ENCODE results near the gene RESP18.
A peak's percentile ranks its signal among the peaks of the same experiment; 100 is the strongest.
"Not testable (repeated sequence)": the region's sequence is repeated elsewhere in the genome, so short reads cannot be mapped to it uniquely, and the experiment has no call there.

The RESP18 gene

GRCh38 chr2:219291394-219291793 lies 41.1 kb downstream of the RESP18 start:
- no peak for DNase-seq

- no peak for DNase-seq
Measured at GRCh38 chr2:219290381-219291171, 42.0 kb downstream of the RESP18 start.

DNA sequence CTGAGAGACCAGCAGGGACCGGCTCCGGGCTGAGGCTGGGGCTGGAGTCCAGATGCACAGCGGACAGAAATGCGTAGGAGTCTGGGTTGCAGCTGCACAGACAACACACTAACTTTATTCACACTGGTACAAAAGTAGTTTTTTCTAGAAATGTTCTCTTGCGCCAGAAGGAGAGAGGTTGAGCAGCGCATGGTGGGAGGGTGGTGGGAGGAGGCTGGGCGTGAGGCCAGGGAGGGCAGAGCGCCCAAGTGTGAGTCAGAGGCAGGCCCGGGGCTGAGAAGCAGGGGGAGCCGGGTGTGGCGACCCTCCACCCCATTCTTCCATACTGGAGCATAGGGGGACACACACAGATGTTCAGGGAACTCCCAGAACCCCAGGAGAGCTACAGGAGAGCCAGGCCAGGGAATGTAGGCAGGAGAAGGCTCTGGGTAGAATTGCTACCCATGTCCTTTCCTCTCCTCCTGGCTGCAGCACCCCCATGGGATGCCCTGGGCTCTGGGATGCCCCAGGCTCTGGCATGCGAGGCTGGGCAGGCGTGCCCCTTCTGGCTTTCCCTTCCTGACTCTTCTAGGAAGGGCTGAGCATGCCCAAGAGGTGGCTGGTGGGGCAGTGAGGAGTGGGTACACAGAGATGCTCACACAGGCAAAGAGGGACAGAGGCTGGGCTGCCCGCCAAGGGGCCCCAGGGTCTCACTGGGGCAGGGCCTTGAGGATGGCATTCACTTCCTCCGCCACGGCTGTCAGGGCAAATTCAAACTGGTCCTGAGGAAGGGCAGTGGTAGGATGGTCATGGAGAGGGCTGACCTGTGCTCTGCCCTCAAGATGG lies 42.8 kb downstream of the RESP18 start:
- peak in 3 of 4 experiments; percentile 35 to 59 (median 45) for DNase-seq

- no peak for DNase-seq
Measured at GRCh38 chr2:219289195-219289536, 43.4 kb downstream of the RESP18 start.

- DNase-seq = no peak
Measured at GRCh38 chr2:219287580-219288265, 44.8 kb downstream of the RESP18 start.

GRCh38 chr2:219287116-219287440 lies 45.5 kb downstream of the RESP18 start:
- not testable (repeated sequence) for DNase-seq

GRCh38 chr2:219286436-219287115 lies 46.0 kb downstream of the RESP18 start:
- DNase-seq = peak in 1 of 4 experiments; percentile 27

GRCh38 chr2:219285894-219286425 lies 46.6 kb downstream of the RESP18 start:
- no peak for DNase-seq

GRCh38 chr2:219285373-219285735 lies 47.2 kb downstream of the RESP18 start:
- no peak for DNase-seq

- no peak for DNase-seq
Measured at GRCh38 chr2:219284501-219285372, 47.8 kb downstream of the RESP18 start.

DNA sequence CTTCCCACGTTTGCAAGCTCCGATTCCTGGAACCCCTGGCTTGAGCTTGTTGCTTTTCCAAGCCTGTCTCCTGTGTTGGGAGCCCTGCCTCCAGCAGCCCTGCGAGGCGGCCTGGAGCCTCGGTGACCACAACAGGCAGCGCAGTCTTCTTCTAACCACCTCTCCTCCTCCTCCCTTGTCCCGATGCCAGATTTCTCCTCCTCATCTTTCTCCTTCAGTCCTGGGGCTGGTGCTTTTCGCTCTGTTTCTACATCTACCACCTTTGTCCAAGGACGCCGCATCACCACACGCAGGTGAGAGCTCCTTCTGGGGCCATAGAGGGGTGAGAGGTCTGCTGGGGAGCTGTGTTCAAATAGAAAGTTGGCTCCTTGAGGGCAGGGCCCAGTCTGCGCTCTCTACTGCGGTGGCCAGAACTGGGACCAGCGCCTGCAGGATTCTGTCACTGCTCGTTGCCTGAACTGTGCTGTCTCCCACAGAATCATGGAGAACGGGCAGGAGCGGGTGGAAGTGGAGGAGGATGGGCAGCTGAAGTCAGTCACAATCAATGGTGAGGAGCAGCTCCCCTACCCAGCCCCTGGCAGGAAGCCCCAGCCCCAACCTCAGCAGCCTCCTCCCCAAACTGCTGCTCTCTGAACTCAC lies 49.5 kb downstream of the RESP18 start:
- DNase-seq = no peak

- DNase-seq = no peak
Measured at GRCh38 chr2:219282375-219282774, 50.2 kb downstream of the RESP18 start.

GRCh38 chr2:219281588-219281987 lies 51.0 kb downstream of the RESP18 start:
- no peak for DNase-seq

DNA sequence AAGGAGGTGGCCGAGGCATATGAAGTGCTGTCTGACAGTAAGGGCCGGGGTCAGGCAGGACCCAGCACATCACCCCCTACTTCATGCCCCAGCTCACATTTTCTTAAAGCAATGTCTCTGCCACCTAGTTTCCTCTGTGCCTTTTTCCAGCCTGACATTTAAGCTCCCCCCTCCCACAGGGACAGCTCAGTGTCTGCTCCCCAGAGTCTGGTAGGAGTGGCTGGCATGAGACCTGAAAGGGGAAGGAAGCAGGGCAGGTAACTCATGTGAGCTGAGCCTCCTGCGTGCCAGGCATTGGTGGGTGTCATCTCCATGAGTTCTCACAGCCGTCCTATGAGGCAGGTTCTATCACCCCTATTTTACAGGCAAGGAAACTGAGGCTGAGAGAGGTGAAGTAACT lies 51.9 kb downstream of the RESP18 start:
- DNase-seq = peak in 1 of 4 experiments; percentile 28

- no peak for DNase-seq
Measured at GRCh38 chr2:219279916-219280516, 52.5 kb downstream of the RESP18 start.

- DNase-seq = peak; percentile 99 to 100 (median 100)
Measured at GRCh38 chr2:219279151-219279915, 53.2 kb downstream of the RESP18 start, which contains the start of gene DNAJB2. DNAJB2 (plus strand) TSS chr2:219279366; CDS start chr2:219279834, 468 bp downstream.

DNA sequence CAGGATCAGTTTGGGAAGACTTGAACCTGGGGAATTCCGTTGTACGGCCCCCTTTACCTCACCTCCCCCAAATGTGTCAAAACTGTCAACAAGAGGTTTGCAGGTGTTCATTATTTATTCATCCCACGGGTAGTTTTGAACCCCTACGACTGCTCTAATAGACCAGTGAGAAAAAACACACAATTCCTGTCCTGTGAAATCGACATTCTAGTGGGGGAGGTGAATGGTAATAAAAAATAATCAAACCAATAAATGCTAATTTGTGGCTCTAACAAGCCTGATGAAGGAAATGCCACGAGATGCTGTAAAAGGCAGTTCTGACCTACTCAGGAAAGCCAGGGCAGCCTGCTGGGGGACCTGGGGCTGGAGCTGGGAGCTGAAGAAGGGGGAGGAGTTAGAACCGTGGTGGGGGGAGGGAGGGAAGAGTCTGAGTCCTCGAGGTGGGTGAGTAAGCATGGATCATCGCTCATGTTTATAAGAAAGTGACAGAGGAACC lies 53.8 kb downstream of the RESP18 start:
- no peak for DNase-seq

- DNase-seq = peak; percentile 74 to 83 (median 82)
Measured at GRCh38 chr2:219277703-219278654, 54.6 kb downstream of the RESP18 start.
